ENCODE results near the gene SV2C. TPM values are rescaled to one million over a fixed set of nuclear protein-coding genes. Genes with fewer than 3 reads are reported as not detected.

SV2C gene
- polyA plus RNA-seq, 3 donors = 0.01 to 0.02 TPM; not detected in 1

DNA sequence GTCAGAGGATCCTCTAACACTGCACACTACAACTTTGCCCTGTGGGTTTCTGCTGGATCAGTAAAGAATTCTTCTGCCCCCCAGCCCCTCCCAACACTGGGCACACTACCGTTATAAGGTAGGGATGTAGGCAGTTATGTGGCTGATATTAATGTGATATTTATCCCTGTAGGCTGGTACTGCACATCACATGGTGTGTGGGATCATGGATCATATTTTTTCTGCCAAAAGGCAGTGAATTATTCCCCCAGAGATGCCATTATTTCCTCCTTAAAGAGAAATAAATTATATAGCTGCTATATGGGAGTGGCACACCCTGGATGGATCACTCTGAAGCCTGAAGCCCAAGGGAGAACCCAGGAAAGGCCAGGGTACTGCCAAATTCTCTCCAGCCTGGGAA lies 69.5 kb downstream of the SV2C start:
- H3K9ac ChIP-seq (ENCODE audit: insufficient read depth, low read length, poor library complexity, severe bottlenecking) = no peak overlapping the region
- peaks cover 0 to 1% (median 0%) of the 10 kb centered on the region in 3 donors for H3K27me3 Mint-ChIP-seq (ENCODE audit: low read depth in 3 of 3)
- peaks cover 0 to 4% of the 10 kb centered on the region in 2 donors for H3K27me3 ChIP-seq (ENCODE audit: control insufficient read depth in 2 of 2, insufficient read depth in 2 of 2, low read length in 2 of 2)
- H3K79me2 ChIP-seq (ENCODE audit: insufficient read depth, low read length) = no peaks in the 10 kb centered on the region
- WGBS (ENCODE audit: insufficient coverage) = no CpG with 5 or more reads among the region's 1 CpG
- peaks cover 9% of the 10 kb centered on the region for H3K4me1 Mint-ChIP-seq
- TF ChIP-seq, protein P1, sequence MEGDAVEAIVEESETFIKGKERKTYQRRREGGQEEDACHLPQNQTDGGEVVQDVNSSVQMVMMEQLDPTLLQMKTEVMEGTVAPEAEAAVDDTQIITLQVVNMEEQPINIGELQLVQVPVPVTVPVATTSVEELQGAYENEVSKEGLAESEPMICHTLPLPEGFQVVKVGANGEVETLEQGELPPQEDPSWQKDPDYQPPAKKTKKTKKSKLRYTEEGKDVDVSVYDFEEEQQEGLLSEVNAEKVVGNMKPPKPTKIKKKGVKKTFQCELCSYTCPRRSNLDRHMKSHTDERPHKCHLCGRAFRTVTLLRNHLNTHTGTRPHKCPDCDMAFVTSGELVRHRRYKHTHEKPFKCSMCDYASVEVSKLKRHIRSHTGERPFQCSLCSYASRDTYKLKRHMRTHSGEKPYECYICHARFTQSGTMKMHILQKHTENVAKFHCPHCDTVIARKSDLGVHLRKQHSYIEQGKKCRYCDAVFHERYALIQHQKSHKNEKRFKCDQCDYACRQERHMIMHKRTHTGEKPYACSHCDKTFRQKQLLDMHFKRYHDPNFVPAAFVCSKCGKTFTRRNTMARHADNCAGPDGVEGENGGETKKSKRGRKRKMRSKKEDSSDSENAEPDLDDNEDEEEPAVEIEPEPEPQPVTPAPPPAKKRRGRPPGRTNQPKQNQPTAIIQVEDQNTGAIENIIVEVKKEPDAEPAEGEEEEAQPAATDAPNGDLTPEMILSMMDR (IDR thresholded peaks at IDR 0.05) = no peak
- no peak overlapping the region for H2AFZ ChIP-seq (ENCODE audit: insufficient read depth, low read depth, low read length, poor library complexity, severe bottlenecking)
- H3K27ac Mint-ChIP-seq = no peak overlapping the region
- H3K9me3 Mint-ChIP-seq = peaks cover 2 to 9% (median 4%) of the 10 kb centered on the region in 7 donors
- H3K4me3 Mint-ChIP-seq = no peak overlapping the region
- no peak overlapping the region for H3K4me3 ChIP-seq (replicated peaks in 1 of 3; ENCODE audit: low read depth in 2 of 3, low read length in 3 of 3)
- H3K4me1 ChIP-seq (ENCODE audit: control insufficient read depth in 1 of 2, insufficient read depth in 2 of 2, low read length in 2 of 2) = no peaks in the 10 kb centered on the region
- H4K20me1 ChIP-seq (ENCODE audit: insufficient read depth, low read length) = no peaks in the 10 kb centered on the region
- no peak overlapping the region for H3K27ac ChIP-seq (ENCODE audit: low read depth in 1 of 2, low read length in 2 of 2)
- intact Hi-C loops (cut with micrococcal nuclease) = no loop called here
- H3K36me3 Mint-ChIP-seq = no peaks in the 10 kb centered on the region
- no peaks in the 10 kb centered on the region for H3K9me3 ChIP-seq (replicated peaks in 1 of 2; ENCODE audit: control insufficient read depth in 1 of 2, insufficient read depth in 1 of 2, low read length in 2 of 2)
- H3K36me3 ChIP-seq (replicated peaks in 1 of 2; ENCODE audit: control insufficient read depth in 1 of 2, insufficient read depth in 2 of 2, low read length in 2 of 2) = no peaks in the 10 kb centered on the region
- no peak overlapping the region for H3K4me2 ChIP-seq (replicated peaks; ENCODE audit: extremely low read depth, low read length, poor library complexity, severe bottlenecking)
- DNase-seq = no peak

DNA sequence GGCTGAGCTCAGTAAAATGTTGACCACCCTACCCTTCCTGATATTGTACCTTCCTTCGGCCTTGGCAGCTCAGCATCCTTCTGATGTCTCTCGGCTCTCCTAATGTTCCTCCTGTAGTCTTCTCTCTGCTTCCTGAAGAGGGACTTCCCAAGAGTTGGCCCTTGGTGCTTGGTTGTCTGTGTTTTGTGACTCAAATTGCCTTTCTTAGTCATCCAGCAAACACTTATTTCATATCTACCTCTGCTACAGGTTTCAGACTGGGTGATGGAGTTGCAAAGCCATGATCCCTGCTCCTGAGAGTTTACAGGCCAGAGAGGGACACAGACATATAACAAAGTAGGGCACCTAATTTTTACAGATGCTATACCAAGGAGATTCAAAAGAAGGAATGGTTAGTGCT lies 70.1 kb downstream of the SV2C start:
- no peaks in the 10 kb centered on the region for H3K9me3 ChIP-seq (replicated peaks in 1 of 2; ENCODE audit: control insufficient read depth in 1 of 2, insufficient read depth in 1 of 2, low read length in 2 of 2)
- H3K79me2 ChIP-seq (ENCODE audit: insufficient read depth, low read length) = no peaks in the 10 kb centered on the region
- Mint-ChIP-seq H3K27ac (no peak overlapping the region), H3K27me3 (ENCODE audit: low read depth in 3 of 3) (peaks cover 0 to 2% (median 0%) of the 10 kb centered on the region in 3 donors), H3K9me3 (peaks cover 2 to 9% (median 4%) of the 10 kb centered on the region in 7 donors), H3K4me3 (no peak overlapping the region), H3K4me1 (peaks cover 8% of the 10 kb centered on the region), H3K36me3 (no peaks in the 10 kb centered on the region)
- WGBS (ENCODE audit: insufficient coverage) = no CpG with 5 or more reads among the region's 2 CpGs
- intact Hi-C loops (cut with micrococcal nuclease) = no loop called here
- TF ChIP-seq, protein P1 (IDR thresholded peaks at IDR 0.05) = no peak
- no peak overlapping the region for H3K9ac ChIP-seq (ENCODE audit: insufficient read depth, low read length, poor library complexity, severe bottlenecking)
- H3K4me3 ChIP-seq (replicated peaks in 1 of 3; ENCODE audit: low read depth in 2 of 3, low read length in 3 of 3) = no peak overlapping the region
- H3K36me3 ChIP-seq (replicated peaks in 1 of 2; ENCODE audit: control insufficient read depth in 1 of 2, insufficient read depth in 2 of 2, low read length in 2 of 2) = no peaks in the 10 kb centered on the region
- no peak overlapping the region for H2AFZ ChIP-seq (ENCODE audit: insufficient read depth, low read depth, low read length, poor library complexity, severe bottlenecking)
- no peak overlapping the region for H3K4me2 ChIP-seq (replicated peaks; ENCODE audit: extremely low read depth, low read length, poor library complexity, severe bottlenecking)
- no peaks in the 10 kb centered on the region for H3K4me1 ChIP-seq (ENCODE audit: control insufficient read depth in 1 of 2, insufficient read depth in 2 of 2, low read length in 2 of 2)
- no peak overlapping the region for H3K27ac ChIP-seq (ENCODE audit: low read depth in 1 of 2, low read length in 2 of 2)
- no peak for DNase-seq
- no peaks in the 10 kb centered on the region for H4K20me1 ChIP-seq (ENCODE audit: insufficient read depth, low read length)
- H3K27me3 ChIP-seq (ENCODE audit: control insufficient read depth in 2 of 2, insufficient read depth in 2 of 2, low read length in 2 of 2) = peaks cover 0 to 4% of the 10 kb centered on the region in 2 donors

Measured in CD14-positive monocyte (primary cell).